ENCODE measurements around the gene SVEP1.

The SVEP1 gene

DNA sequence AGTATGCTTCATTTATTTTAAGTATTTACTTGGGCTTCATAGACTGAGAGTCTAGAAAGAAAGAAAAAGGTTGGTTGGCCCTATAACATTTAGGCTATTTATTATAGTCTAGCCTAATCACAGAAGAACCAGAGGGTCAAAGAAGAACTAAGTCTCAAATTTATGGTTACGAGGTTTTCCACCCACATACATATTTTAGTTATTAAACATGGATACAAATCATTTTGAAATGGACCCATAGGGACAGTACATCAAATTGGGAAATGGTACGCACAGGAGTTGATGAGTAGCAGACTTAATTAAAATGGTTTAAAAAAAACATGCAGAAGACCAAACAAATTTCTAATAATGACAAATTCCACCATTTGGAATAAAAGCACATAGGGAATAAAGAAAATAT, 17.7 kb downstream of the SVEP1 start:
- no peak for DNase-seq (ENCODE audit: low spot score)
- Histone ChIP-seq H3K4me3 (no peak overlapping the region), H3K27ac (no peak overlapping the region)
- TF ChIP-seq, protein P1, sequence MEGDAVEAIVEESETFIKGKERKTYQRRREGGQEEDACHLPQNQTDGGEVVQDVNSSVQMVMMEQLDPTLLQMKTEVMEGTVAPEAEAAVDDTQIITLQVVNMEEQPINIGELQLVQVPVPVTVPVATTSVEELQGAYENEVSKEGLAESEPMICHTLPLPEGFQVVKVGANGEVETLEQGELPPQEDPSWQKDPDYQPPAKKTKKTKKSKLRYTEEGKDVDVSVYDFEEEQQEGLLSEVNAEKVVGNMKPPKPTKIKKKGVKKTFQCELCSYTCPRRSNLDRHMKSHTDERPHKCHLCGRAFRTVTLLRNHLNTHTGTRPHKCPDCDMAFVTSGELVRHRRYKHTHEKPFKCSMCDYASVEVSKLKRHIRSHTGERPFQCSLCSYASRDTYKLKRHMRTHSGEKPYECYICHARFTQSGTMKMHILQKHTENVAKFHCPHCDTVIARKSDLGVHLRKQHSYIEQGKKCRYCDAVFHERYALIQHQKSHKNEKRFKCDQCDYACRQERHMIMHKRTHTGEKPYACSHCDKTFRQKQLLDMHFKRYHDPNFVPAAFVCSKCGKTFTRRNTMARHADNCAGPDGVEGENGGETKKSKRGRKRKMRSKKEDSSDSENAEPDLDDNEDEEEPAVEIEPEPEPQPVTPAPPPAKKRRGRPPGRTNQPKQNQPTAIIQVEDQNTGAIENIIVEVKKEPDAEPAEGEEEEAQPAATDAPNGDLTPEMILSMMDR (IDR thresholded peaks at IDR 0.05) = no peak

- Histone ChIP-seq H3K4me3 (no peak overlapping the region), H3K27ac (no peak overlapping the region)
- TF ChIP-seq, protein P1 (IDR thresholded peaks at IDR 0.05) = no peak
- no peak for DNase-seq (ENCODE audit: low spot score)
These were observed 19.7 kb downstream of the SVEP1 start for GRCh38 chr9:110559869-110560268.

DNA sequence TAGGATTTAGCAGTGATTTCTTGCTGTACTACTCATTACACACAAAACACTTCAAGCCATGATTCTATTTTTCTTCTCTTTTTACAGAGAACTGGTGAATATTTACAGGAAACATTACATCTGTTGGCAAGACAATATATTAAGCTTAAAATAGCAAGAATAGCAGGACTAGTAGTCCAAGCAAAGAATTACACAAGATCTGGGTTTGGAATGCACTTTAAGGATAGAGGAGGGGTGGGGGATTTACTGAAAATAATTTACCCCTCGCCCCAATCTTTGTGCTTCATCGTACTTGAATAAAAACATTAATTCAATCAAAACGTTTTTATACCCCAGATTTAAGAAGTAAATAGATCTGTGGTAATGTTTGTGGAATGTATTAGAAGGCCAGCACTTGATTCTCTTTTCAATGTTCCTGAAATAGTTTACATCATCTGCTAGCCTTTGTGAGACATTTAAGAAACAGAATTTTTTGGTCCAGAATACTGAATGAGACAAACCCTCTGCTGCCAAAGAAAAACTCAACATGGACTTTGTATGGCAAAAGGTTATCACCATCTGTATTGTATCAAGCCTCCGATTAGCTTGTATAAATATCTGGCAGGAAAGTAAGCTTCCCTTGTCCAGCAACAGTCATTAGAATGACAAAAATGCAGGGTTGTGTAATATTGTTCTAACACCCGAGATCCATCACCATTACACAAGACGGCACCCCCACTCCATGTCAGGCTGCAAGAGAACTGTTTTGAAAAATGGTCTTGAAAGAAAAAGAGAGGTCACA, 23.8 kb downstream of the SVEP1 start:
- H3K27ac ChIP-seq = peak overlapping the region; percentile 18 to 79
- H3K4me3 ChIP-seq = peak overlapping the region; percentile 44
- TF ChIP-seq, protein P1 (IDR thresholded peaks at IDR 0.05) = no peak
- peak; percentile 78 for DNase-seq (ENCODE audit: low spot score)

DNA sequence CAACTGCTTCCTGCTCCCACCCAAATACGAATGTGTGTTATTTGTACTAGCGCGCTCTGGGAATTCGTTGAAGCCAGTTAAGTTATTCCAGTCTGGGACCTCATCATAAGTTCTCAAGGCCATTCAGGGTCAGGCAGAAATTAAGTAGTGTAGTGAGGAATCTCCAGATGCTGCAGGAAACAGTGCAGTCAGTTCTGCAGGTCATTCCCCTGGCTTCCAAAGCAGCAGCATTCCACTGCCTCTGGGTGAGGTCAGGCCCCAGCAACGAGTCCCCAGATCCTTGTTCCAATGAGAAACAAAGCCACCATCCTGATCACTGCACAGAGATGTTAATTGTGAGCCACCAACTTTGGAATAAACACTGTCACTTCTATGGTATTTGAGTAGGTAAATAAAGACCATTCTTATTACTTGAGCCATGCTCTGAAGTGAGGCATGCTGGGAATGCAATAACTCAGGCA, 33.1 kb downstream of the SVEP1 start:
- no peak overlapping the region for H3K27ac ChIP-seq
- no peak for DNase-seq (ENCODE audit: low spot score)
- no peak overlapping the region for H3K4me3 ChIP-seq
- TF ChIP-seq, protein P1 (IDR thresholded peaks at IDR 0.05) = no peak

GRCh38 chr9:110545705-110546104, 33.8 kb downstream of the SVEP1 start:
- Histone ChIP-seq H3K4me3 (no peak overlapping the region), H3K27ac (no peak overlapping the region)
- TF ChIP-seq, protein P1 (IDR thresholded peaks at IDR 0.05) = no peak
- DNase-seq (ENCODE audit: low spot score) = no peak

DNA sequence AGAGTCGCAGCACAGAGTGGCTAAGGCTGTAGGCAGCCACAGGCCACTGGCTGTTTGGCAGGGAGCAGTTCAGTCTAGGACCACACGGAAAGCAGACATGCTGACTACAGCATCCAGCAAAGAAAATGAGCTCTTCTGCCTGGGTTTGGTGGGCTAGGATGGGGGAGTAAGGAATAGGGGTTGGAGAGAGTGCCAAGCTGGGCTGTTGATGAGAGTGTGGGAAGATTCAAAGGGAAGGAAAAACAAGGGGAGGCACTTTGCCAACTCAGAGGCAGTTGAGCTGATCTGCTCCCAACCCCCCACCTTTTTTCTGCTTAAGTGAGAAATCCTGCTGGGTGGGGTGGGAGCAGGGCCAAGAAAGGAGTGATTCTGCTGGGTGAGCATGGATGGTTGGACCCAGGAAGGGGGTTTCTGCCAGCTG, 35.9 kb downstream of the SVEP1 start:
- no peak for DNase-seq (ENCODE audit: low spot score)
- peak overlapping the region in 1 of 2 donors; percentile 42 for H3K27ac ChIP-seq
- no peak overlapping the region for H3K4me3 ChIP-seq
- TF ChIP-seq, protein P1 (IDR thresholded peaks at IDR 0.05) = no peak

DNA sequence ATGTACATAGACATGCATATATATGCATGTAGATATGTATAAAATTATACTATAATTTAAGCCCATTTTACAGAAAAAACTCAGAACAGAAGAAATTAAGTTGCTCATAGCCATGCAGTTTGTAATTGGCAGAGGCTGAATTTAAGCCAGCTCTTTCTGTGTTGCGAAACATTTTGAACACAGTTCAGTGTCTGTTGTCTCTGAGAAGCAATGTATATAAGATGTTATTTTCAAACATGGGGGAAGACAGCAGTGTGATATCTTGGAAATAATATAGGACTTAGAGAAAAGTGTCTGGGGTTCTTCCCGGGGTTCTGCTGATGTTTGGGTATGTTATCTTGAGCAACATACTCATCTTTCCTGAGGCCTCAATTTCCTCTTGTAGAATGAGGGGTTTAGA, 37.6 kb downstream of the SVEP1 start:
- DNase-seq (ENCODE audit: low spot score) = no peak
- no peak overlapping the region for H3K4me3 ChIP-seq
- no peak overlapping the region for H3K27ac ChIP-seq
- TF ChIP-seq, protein P1 (IDR thresholded peaks at IDR 0.05) = no peak

Measured in coronary artery (tissue), 2 donors.